Middle frontal gyrus (tissue), 1 donor: ENCODE data around the gene FGF1.
"Not testable (repeated sequence)": the region's sequence is repeated elsewhere in the genome, so short reads cannot be mapped to it uniquely, and the experiment has no call there.

Experiments
- DNase-seq: peaks from one replicate; pipeline ENCODE4 v3.0.0-alpha.2; 2015; ENCODE audit warnings: low spot score; ENCODE audit errors: extremely low spot score

Gene FGF1

DNA sequence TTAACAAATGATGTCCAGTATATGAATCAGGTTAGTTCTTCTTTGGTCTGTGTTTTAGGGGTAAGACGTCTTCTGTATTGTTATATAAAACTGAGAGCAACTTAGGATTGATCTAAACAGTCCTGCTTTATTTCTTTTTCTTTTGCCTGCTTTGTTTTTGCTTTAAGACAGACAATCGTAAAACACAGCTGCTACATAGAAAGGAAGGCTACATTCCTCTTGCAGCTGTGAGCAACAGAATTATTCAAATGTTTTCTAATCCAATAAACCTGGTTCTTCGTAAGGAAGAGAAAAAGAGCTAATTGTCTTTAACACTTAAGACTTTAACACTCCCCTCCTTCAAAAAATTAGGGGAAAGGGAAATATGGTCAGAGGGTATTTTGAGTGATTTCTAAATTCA lies 14.6 kb downstream of the FGF1 start:
- DNase-seq: no peak

GRCh38 chr5:142670804-142671203 lies 15.1 kb downstream of the FGF1 start:
- no peak for DNase-seq

- DNase-seq: no peak
Observed at GRCh38 chr5:142669477-142669876, 16.4 kb downstream of the FGF1 start.

DNA sequence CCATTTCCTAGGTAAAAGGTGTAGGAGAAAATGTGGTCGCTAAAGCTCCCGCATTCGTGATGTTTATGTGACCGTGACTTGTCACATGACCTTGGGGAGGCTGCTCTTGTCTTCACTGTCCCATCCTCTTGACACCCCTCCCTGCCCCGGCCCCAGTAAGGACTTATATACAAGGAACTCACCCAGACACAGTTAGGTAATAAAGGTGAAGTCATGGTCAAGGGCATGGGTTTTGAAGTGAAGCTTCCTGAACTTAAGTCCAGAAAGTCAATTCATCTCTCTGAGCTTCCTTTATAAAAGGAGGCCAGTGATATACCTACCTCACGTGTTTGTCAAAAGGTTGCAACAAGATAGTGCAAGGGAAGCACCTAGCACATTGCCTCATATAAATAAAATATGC lies 17.6 kb downstream of the FGF1 start:
- DNase-seq: no peak

- DNase-seq: no peak
Observed at GRCh38 chr5:142667831-142668230, 18.1 kb downstream of the FGF1 start.

DNA sequence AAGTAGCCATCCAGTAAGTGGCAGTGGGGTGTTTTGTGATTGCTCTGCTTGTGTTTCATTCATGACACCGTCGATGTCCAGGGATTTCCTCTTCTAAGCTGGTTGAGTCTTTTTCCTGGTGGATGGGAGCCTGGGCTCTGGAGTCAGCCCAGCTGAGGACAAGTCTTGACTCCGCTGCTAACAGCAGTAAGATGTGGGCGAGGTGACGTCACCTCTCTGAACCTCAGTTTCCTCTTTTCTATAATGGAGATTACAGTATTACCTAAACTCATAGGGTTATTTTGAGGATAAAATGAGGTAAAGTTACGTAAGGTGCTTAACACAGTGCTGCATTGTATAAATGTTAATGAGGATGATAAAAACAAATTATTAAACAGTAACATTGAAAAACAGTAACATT lies 21.3 kb downstream of the FGF1 start:
- no peak for DNase-seq

- DNase-seq: no peak
Observed at GRCh38 chr5:142664067-142664466, 21.8 kb downstream of the FGF1 start.

- DNase-seq: no peak
Observed at GRCh38 chr5:142663246-142663645, 22.6 kb downstream of the FGF1 start.

- DNase-seq: no peak
Observed at GRCh38 chr5:142661957-142662356, 23.9 kb downstream of the FGF1 start.

- DNase-seq: no peak
Observed at GRCh38 chr5:142661143-142661542, 24.7 kb downstream of the FGF1 start.

- no peak for DNase-seq
Observed at GRCh38 chr5:142660731-142661130, 25.2 kb downstream of the FGF1 start.

- DNase-seq: no peak
Observed at GRCh38 chr5:142660196-142660595, 25.7 kb downstream of the FGF1 start.

GRCh38 chr5:142659405-142659804 lies 26.5 kb downstream of the FGF1 start:
- no peak for DNase-seq

DNA sequence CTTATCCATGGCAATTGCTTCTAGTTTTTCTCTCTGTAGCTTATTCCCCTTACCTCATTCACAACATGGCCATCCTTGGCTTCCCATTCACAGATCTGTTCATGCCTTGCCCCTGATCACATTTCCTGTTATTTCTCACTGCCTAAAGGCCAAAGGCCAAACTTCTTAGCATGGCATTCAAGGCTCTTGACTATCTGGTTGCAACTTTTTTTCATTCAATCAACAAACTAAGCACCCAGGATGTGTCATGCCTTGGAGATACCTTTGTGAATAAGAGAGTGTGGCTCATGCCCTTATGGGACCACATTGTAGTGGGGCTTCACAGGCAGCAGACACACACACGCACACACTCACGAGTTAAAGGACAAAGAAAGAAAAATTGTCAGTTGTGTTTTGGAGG lies 27.6 kb downstream of the FGF1 start:
- no peak for DNase-seq

DNA sequence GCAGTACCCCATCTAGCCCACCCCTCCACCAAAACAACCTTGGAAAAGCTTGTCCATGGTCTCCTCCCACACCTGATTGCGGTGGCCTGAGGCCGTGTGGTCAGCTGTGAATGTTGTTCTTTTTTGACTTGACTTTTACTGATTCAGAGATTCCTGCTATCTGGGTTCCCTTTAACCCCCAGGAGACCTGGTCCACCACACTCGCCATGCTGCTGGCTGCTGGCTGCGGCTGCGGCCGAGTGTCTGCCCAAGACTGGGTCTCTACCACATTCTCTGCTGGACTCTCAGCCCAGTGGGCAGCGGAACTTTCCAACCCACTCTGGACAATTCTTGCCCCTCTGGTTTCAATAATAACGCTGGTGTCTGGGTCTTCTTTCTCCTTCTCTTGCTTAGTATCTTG lies 28.4 kb downstream of the FGF1 start:
- no peak for DNase-seq

DNA sequence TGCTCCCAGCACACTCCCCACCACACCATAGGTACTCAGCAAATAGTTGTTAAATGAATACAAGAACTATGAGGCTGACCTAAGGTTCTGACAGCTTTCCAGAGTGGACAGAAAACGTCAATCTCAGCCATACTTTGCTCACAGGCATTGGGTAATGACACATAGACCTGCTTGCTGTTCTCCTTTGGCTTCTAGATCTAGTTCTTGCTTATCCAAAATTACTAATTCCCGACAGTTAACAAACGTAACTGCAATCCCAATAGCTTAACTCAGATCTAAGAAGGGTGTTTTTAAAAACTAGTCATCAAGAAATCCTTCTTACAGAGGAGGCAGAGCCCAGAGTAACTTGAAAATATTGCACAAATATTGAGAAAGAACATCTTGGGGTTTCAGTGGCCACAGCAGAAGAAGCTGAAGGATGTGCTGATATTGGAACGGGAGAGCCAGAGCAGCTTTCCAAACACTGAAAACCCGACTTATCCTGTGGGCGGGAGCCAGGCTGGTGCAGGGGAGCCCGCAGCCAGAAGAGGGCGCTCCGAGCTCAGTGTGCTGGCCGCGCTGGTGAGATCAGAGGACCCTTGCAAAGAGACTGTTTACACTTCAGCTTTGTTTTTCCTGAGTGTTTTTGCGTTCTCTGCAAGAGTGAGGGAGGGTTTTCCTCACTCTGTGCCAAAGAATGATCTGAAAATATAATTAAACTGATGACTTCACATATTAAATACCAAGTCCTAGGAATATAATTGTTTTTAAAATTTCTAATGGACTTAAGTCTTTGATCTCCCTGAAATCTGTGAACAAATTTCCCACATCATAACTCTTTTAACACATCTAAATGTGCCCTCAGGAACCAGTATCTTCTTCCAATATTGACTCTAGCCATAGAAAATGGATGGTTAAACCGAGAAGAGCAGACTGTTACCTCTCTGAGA lies 30.3 kb downstream of the FGF1 start:
- peak; percentile 87 for DNase-seq

DNA sequence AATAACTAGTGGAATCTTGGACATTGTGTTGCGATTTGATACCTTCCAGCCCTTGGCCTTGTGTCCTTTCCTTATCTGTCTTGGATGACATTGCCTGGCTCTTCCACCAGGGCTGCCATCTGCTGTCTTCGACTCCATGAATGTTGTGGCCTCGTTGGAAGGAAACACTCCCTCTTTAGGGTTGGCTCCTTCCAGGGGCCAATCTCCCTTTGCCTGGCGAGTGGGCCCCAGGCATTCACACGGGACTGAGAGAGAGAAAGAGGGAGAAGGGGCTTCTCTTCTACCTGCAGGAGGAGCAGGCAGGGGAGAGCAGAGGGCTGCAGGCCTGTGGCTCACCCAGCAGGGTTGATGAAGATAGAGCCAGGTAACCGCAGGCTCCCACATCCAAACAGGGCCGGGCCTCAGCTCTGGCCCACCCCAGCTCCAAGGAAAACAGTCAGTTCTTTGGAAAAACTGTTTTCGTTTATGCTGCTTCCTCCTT lies 31.3 kb downstream of the FGF1 start:
- DNase-seq: no peak

DNA sequence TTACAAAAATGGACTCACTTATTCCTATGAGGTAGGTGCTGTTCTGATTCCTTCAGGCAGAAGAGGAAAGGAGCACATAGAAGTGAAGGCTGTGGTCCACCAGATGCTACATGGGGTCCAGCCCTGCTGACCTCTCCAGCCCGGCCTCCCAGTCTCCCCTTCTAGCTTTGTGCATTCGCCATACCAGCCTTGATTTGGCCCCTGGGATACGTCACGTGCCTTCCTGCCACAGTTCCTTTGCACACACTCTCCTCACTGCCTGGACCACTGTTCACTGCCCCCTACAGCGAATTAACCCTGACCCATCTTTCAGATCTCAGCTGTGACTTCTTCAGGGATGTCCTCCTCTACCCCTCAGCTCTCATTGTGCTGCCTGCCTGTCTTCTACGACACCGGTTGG lies 32.6 kb downstream of the FGF1 start:
- no peak for DNase-seq

DNA sequence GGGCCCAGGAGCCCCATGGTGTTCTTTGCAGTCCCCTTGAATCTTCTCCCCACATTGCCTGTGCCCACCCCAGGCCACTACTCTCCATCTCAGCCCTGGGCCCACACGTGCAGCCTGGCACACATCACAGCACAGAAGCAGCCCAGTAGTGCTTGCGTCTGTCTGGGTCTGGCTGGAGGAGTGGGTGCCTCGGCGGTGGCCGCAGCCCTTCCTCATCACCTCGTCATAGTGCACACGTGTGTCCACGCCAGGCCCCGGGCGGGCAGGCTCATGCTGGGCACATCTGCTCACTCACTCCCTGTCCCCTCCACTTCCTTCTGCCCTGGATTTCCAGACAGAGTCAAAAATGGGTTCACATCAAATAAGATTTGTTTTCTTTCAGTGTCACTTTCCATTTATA lies 33.3 kb downstream of the FGF1 start:
- DNase-seq: no peak

- DNase-seq: no peak
Observed at GRCh38 chr5:142650881-142651280, 35.0 kb downstream of the FGF1 start.

GRCh38 chr5:142650060-142650459 lies 35.8 kb downstream of the FGF1 start:
- no peak for DNase-seq

- DNase-seq: not testable (repeated sequence)
Observed at GRCh38 chr5:142648108-142648507, 37.8 kb downstream of the FGF1 start.

GRCh38 chr5:142645456-142645855 lies 40.4 kb downstream of the FGF1 start:
- DNase-seq: no peak
